GM12873 (cell line): ENCODE results near the gene KIAA1671.

Source experiments
- CTCF ChIP-seq: IDR thresholded peaks from 2 replicates; pipeline ENCODE4 v1.5.1; 2012; ENCODE audit warnings: low read depth, mild to moderate bottlenecking, moderate library complexity, low read length, control low read depth; ENCODE audit not compliant: insufficient read depth; ENCODE audit errors: missing control alignments

KIAA1671 gene

GRCh38 chr22:24945430-24945829, 7.1 kb upstream of the KIAA1671 start:
- no peak for TF ChIP-seq CTCF

GRCh38 chr22:24947383-24947782, 5.1 kb upstream of the KIAA1671 start:
- TF ChIP-seq CTCF: no peak

- TF ChIP-seq CTCF: no peak
These were observed 4.6 kb upstream of the KIAA1671 start for GRCh38 chr22:24947881-24948280.

GRCh38 chr22:24948356-24949202, 3.9 kb upstream of the KIAA1671 start:
- TF ChIP-seq CTCF: no peak

- TF ChIP-seq CTCF: no peak
These were observed 2.1 kb upstream of the KIAA1671 start for GRCh38 chr22:24950272-24950902.

GRCh38 chr22:24952837-24953383, 394 bp downstream of the KIAA1671 start:
- no peak for TF ChIP-seq CTCF

GRCh38 chr22:24953384-24954113, 1.0 kb downstream of the KIAA1671 start:
- TF ChIP-seq CTCF: no peak
